Measurements from ENCODE around the gene ZSWIM6.

The ZSWIM6 gene

GRCh38 chr5:61491861-61492260 lies 159.8 kb downstream of the ZSWIM6 start:
- no peak for DNase-seq

- no peak for DNase-seq
Measured at GRCh38 chr5:61493973-61494372, 161.9 kb downstream of the ZSWIM6 start.

- DNase-seq = no peak
Measured at GRCh38 chr5:61496446-61496845, 164.4 kb downstream of the ZSWIM6 start.

GRCh38 chr5:61496860-61497259 lies 164.8 kb downstream of the ZSWIM6 start:
- DNase-seq = no peak

GRCh38 chr5:61498121-61498520 lies 166.1 kb downstream of the ZSWIM6 start:
- DNase-seq = no peak

GRCh38 chr5:61501971-61502370 lies 169.9 kb downstream of the ZSWIM6 start:
- DNase-seq = no peak

- no peak for DNase-seq
Measured at GRCh38 chr5:61504143-61504770, 172.2 kb downstream of the ZSWIM6 start.

GRCh38 chr5:61505281-61505680 lies 173.2 kb downstream of the ZSWIM6 start:
- no peak for DNase-seq

GRCh38 chr5:61507232-61507631 lies 175.2 kb downstream of the ZSWIM6 start:
- no peak for DNase-seq

- DNase-seq = no peak
Measured at GRCh38 chr5:61516946-61517345, 184.9 kb downstream of the ZSWIM6 start.

GRCh38 chr5:61519728-61520277 lies 187.7 kb downstream of the ZSWIM6 start:
- no peak for DNase-seq

- no peak for DNase-seq
Measured at GRCh38 chr5:61523073-61523472, 191.0 kb downstream of the ZSWIM6 start.

GRCh38 chr5:61523997-61524396 lies 191.9 kb downstream of the ZSWIM6 start:
- no peak for DNase-seq

GRCh38 chr5:61525512-61526206 lies 193.6 kb downstream of the ZSWIM6 start:
- no peak for DNase-seq

GRCh38 chr5:61526207-61526519 lies 194.1 kb downstream of the ZSWIM6 start:
- DNase-seq = no peak

- no peak for DNase-seq
Measured at GRCh38 chr5:61532983-61533382, 200.9 kb downstream of the ZSWIM6 start.

GRCh38 chr5:61534481-61535267 lies 202.6 kb downstream of the ZSWIM6 start:
- no peak for DNase-seq

GRCh38 chr5:61535828-61536227 lies 203.8 kb downstream of the ZSWIM6 start:
- DNase-seq = no peak

- DNase-seq = no peak
Measured at GRCh38 chr5:61536922-61537321, 204.9 kb downstream of the ZSWIM6 start.

GRCh38 chr5:61538722-61539501 lies 206.9 kb downstream of the ZSWIM6 start:
- DNase-seq = no peak

GRCh38 chr5:61549530-61549929 lies 217.5 kb downstream of the ZSWIM6 start:
- no peak for DNase-seq

GRCh38 chr5:61551637-61552313 lies 219.7 kb downstream of the ZSWIM6 start:
- DNase-seq = no peak
